Heart left ventricle (tissue), 16 donors: Measurements from ENCODE around the gene PI16. TPM values are rescaled to one million over a fixed set of nuclear protein-coding genes. Genes with fewer than 3 reads are reported as not detected.

Experiments
- ATAC-seq, 4 donors: fragments of 200-7000 bp; cut with Tn5 transposase; one replicate each; pipeline ENCODE4 v1.9.1; 2020 to 2022; ENCODE audit warnings: moderate library complexity in 4 of 4, mild to moderate bottlenecking in 3 of 4, moderate number of reproducible peaks in 1 of 4
- DNase-seq, 5 donors: peaks; one replicate each; pipeline ENCODE4 v3.0.0-alpha.2; 2020
- H3K27ac ChIP-seq, 12 donors: fragments of 200-600 bp; sonication (generic) in 4 of 12; one replicate each; pipeline versions ENCODE4 v1.5.0 to v1.8.0; 2016 to 2022; ENCODE audit warnings: mild to moderate bottlenecking in 2 of 12
- H3K27me3 ChIP-seq, 9 donors: fragments of 200-600 bp; sonication (generic) in 2 of 9; one replicate each; pipeline versions ENCODE4 v1.5.1 to v1.8.0; 2016 to 2022; ENCODE audit warnings: mild to moderate bottlenecking in 3 of 9
- H3K36me3 ChIP-seq, 9 donors: fragments of 200-600 bp; sonication (generic) in 2 of 9; one replicate each; pipeline versions ENCODE4 v1.5.0 to v1.8.0; 2018 to 2022; ENCODE audit warnings: mild to moderate bottlenecking in 2 of 9
- H3K4me1 ChIP-seq, 12 donors: fragments of 200-600 bp; sonication (generic) in 4 of 12; one replicate each; pipeline versions ENCODE4 v1.5.0 to v1.8.0; 2016 to 2022; ENCODE audit warnings: mild to moderate bottlenecking in 3 of 12
- H3K4me3 ChIP-seq, 12 donors: fragments of 200-600 bp; sonication (generic) in 4 of 12; one replicate each; pipeline versions ENCODE4 v1.5.0 to v1.8.0; 2017 to 2022; ENCODE audit warnings: mild to moderate bottlenecking in 9 of 12, moderate library complexity in 4 of 12
- H3K9me3 ChIP-seq, 12 donors: fragments of 200-600 bp; sonication (generic) in 4 of 12; one replicate each; pipeline versions ENCODE4 v1.5.0 to v1.8.0; 2016 to 2022; ENCODE audit warnings: mild to moderate bottlenecking in 1 of 12
- CTCF ChIP-seq, 12 donors: fragments of 200-600 bp; sonication (generic) in 4 of 12; IDR thresholded peaks; one replicate each; pipeline versions ENCODE4 v1.5.0 to v1.8.0; 2018 to 2022; ENCODE audit warnings: antibody characterized with exemption in 12 of 12, mild to moderate bottlenecking in 5 of 12
- POLR2A ChIP-seq, 2 donors: fragments of 450-650 bp; IDR thresholded peaks; one replicate each; pipeline ENCODE4 v1.6.1; 2017; ENCODE audit warnings: antibody characterized with exemption in 2 of 2, mild to moderate bottlenecking in 2 of 2, moderate library complexity in 2 of 2
- WGBS, 4 donors: extraction: QIAGEN DNeasy Blood & Tissue Kit in 2 of 4; methylation state at CpG; one replicate each; pipeline versions ENCODE4 v1.1.5 to v1.1.7; 2013 to 2018; 5-methylcytosine and 5-hydroxymethylcytosine counted together
- intact Hi-C, 10 donors: fragments of 100-400 bp; cut with DNase I; formaldehyde crosslinking; loops; one replicate each; pipeline versions ENCODE4 v1.11.1 to v1.14.2; 2022
- long read RNA-seq, 3 donors: library from polyadenylated mRNA; unstranded; transcript quantifications; one replicate each; pipeline ENCODE4 v2.0.0, GENCODE V29; 2020 to 2021
- polyA plus RNA-seq, 2 donors: library from polyadenylated mRNA; stranded (reverse); fragments of 200-250 nt; gene quantifications; one replicate each; pipeline ENCODE4 v1.2.3, GENCODE V29; 2013
- total RNA-seq, 9 donors: library from RNA; depleted of rRNA in 2 of 9; stranded (reverse); fragments of >200 nt in 2 of 9; fragmentation: NEBNext Ultra II Directional in 3 of 9; extraction: Animal tissue kit (Norgen Biotek cat#: 25700) in 3 of 9; gene quantifications; one replicate each; pipeline versions ENCODE4 v1.1.0 to v1.2.4, GENCODE V29; 2016 to 2023
- donor health status: ischemic (EF 13 %, LVEDD 7.1; RV severe dilation, severe dysfunction).
- donor health status: healthy with polysubstance abuse.
- donor health status: DM: no; HTN: yes; CAD: no.
- donor health status: DM: no; HTN: no; CAD: no.
- donor health status: ischemic (EF 25% LVEDD 6.9; RV normal size, moderate dysfunction).
- donor health status: ischemic (EF 25% LVEDD 5.7; RV mildly dilated, moderate dysfunction).
- donor health status: healthy.
- donor health status: DM: yes; HTN: yes; CAD: no.
- donor health status: ischemic (EF 35%, LVEDD 5.7; RV mildly dilated, moderate dysfunction).
- donor health status: nonischemic (EF 11% LVEDD 7.7; RV severe dilation, severe dysfunction).
- donor health status: DM: yes; HTN: yes; CAD: no.
- donor health status: PGD.
- donor health status: ischemic (EF 29% LVEDD 5.4; RV normal size, mild dysfunction).
- donor health status: nonischemic (EF 23%, LVEDD 6.1; RV moderate dilation, normal function).

PI16 gene
- total RNA-seq (10 to 100 TPM in 7 of 9 donors, 1 to 10 TPM in 2; 7.5 to 36.2 (median 12.1) TPM), polyA plus RNA-seq (10 to 100 TPM in 1 of 2 donors, 1 to 10 TPM in 1; 5.7 to 23.5 TPM)
- long read RNA-seq, donor 1, transcript PI16-201 (7 exons, 2,190 nt) = major isoform, 11 of 36 reads
- long read RNA-seq, donor 1, partial matches to known transcripts = 12 of 36 reads
- long read RNA-seq, donor 1, other reads (novel, unspliced or antisense) = 13 of 36 reads
- long read RNA-seq, donor 2, transcript PI16-201 (7 exons, 2,190 nt) = major isoform, 10 of 33 reads
- long read RNA-seq, donor 2, partial matches to known transcripts = 13 of 33 reads
- long read RNA-seq, donor 2, other reads (novel, unspliced or antisense) = 10 of 33 reads
- long read RNA-seq, donor 3, partial matches to known transcripts = 3 of 10 reads
- long read RNA-seq, donor 3, other reads (novel, unspliced or antisense) = 4 of 10 reads

- ATAC-seq (peak in 3 of 4 donors; percentile 23 to 45 (median 38)), DNase-seq (no peak)
- peak within 1 kb of the TSS in 10 of 12 donors; percentile 7 to 49 (median 35) for H3K4me3 ChIP-seq
- WGBS, 4 donors = 59 to 76% (median 65%) methylated on average over 10 to 14 of the region's 14 CpGs
- no peaks in the 10 kb centered on the region for H3K27me3 ChIP-seq
- TF ChIP-seq POLR2A (IDR thresholded peaks at IDR 0.05) (no peak), CTCF (IDR thresholded peaks at IDR 0.05) (no peak)
- peaks cover 0 to 27% (median 2%) of the 10 kb centered on the region in 12 donors for H3K4me1 ChIP-seq
- H3K27ac ChIP-seq = peak within 1 kb of the TSS in 4 of 12 donors; percentile 12 to 55 (median 25)
- H3K9me3 ChIP-seq = no peaks in the 10 kb centered on the region
- H3K36me3 ChIP-seq = no peaks in the 10 kb centered on the region
- intact Hi-C loops = no loop called here
Measured at GRCh38 chr6:36954262-36954931, at the start of gene PI16. TSS of gene PI16 (plus strand) at chr6:36954738. CDS start at chr6:36954761, 23 bp downstream.

- Histone ChIP-seq H3K27ac (no peak overlapping the region), H3K27me3 (no peaks in the 10 kb centered on the region), H3K9me3 (no peaks in the 10 kb centered on the region), H3K4me3 (no peak overlapping the region), H3K36me3 (peaks cover 2 to 82% (median 69%) of the 10 kb centered on the region in 9 donors), H3K4me1 (peaks cover 7 to 48% (median 33%) of the 10 kb centered on the region in 12 donors)
- ATAC-seq (no peak), DNase-seq (no peak)
- 97 to 100% (median 98%) methylated on average over 5 of the region's 5 CpGs for WGBS, 4 donors
- intact Hi-C loops = loop anchor here in 3 of 10 donors (5.0 kb wide), 1 partner anchor 72 kb away; no protein-coding TSS in a partner anchor
- no peak for TF ChIP-seq POLR2A (IDR thresholded peaks at IDR 0.05)
- no peak for TF ChIP-seq CTCF (IDR thresholded peaks at IDR 0.05)
Measured at GRCh38 chr6:36904851-36905393, 49.6 kb upstream of the PI16 start.

GRCh38 chr6:36906539-36907325, 47.8 kb upstream of the PI16 start:
- H3K36me3 ChIP-seq = peaks cover 2 to 75% (median 59%) of the 10 kb centered on the region in 9 donors
- no peaks in the 10 kb centered on the region for H3K27me3 ChIP-seq
- H3K27ac ChIP-seq = peak overlapping the region; percentile 28 to 85 (median 66)
- DNase-seq = peak; percentile 69 to 89 (median 75)
- 9 to 24% (median 14%) methylated on average over 2 of the region's 2 CpGs for WGBS, 4 donors
- H3K4me1 ChIP-seq = peaks cover 7 to 49% (median 33%) of the 10 kb centered on the region in 12 donors
- H3K4me3 ChIP-seq = no peak overlapping the region
- TF ChIP-seq CTCF (IDR thresholded peaks at IDR 0.05) (no peak), POLR2A (IDR thresholded peaks at IDR 0.05) (no peak)
- peak; percentile 76 to 94 (median 89) for ATAC-seq
- no peaks in the 10 kb centered on the region for H3K9me3 ChIP-seq
- intact Hi-C loops = loop anchor here in 3 of 10 donors (5.0 kb wide), 1 partner anchor 71 kb away; no protein-coding TSS in a partner anchor
